EH (cell line): ENCODE data around the gene UBE2S.
"Not testable (repeated sequence)": the region's sequence is repeated elsewhere in the genome, so short reads cannot be mapped to it uniquely, and the experiment has no call there.

Experiments used
- DNase-seq: peaks from one replicate; pipeline ENCODE4 v3.0.0-alpha.2; 2015; ENCODE audit warnings: low read depth

Gene UBE2S

DNA sequence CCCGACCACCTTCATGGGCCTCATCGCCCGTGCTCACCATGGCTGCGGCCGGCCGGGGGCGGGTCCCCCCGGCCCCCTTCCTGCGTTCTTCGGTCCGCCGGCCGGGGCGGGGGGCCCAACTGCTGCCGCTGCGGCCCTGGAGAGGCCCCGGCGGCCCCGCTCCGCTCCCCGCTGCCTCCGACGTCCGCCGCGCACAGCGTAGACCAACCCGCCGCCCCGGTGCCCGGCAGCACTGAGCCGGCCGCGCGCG is at the start of gene UBE2S:
UBE2S (minus strand) TSS at position 239 of the 250 bp plus-strand sequence; CDS start at position 40, 199 bp downstream.
- DNase-seq, result not testable (repeated sequence)

DNA sequence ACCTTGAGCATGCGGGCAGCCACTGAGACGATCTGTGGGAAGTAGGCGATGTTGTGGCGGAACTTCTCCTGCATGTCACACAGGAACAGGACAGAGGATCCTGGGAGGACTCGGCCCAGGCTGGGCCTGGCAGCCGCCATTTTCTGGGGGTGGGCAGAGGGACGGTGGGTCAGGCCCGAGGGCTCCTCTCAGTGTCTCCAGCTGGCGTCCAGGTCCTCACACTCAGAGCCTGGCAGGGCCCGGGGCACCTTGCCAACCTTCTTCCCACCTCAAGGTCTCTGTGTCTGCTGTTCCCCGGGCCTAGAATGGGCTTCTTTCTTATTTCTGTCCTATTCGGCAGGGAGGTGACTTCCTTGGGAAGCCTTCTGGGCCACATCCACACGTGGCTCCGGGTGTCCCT is 48.8 kb upstream of the UBE2S start:
- no peak for DNase-seq

DNA sequence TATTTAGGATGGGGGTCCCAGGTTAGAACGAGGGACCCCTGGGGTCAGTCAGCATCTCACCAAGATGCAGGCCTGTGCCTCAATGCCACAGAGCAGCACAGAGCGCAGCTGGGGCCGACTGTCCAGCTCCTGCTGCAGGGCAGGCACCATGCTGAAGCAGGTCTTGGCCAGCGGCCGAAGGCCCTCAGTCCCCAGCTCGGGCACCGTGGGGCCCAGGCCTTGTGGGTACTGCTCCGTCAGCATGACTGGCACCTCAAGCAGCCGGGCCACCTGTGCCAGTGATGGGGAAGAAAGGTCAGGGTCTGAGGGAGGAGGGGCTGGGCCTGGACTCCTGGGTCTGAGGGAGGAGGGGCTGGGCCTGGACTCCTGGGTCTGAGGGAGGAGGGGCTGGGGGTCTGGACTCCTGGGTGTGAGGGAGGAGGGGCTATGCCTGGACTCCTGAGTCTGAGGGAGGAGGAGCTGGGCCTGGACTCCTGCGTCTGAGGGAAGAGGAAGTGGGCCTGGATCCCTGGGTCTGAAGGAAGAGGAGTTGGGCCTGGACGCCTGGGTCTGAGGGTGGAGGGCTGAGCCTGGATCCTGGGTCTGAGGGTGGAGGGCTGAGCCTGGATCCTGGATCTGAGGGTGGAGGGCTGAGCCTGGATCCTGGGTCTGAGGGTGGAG is 48.1 kb upstream of the UBE2S start:
- no peak for DNase-seq

GRCh38 chr19:55454787-55455243 is 47.2 kb upstream of the UBE2S start:
- DNase-seq, result peak; percentile 53

DNA sequence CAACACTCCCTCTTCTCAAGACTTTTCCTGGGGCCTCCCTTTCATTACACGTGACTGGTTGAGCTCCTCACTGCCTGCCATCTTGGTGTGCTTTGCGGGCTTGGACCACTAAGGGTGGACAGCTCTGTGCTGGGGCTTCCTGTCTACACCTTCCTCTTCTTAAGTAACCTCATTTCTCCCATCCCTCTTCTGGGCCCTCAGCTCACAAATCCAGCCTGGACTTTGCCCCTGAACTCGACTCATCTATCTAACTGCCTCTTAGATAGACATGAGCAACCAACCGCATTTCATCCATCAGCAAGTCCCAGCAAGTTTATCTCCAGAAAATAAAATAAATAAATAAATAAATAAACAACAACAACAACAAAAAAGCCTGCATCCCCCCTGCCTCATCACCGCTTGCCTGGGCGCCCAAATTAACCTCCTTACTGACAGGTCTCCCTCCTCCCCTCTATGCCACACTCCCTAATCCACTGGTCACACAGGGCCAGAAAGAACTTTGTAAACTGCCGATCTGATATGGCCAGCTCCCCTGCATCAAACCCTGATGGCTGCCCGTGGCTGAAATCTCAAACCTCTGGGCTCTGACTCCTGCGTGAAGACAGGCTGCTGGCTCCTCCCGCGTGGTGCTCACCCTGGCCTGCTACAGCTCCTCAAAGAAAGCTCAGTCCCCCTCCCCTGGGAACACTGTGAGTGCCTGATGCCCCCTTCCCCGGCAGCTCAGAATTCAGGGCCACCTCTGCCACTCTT is 46.1 kb upstream of the UBE2S start:
- no peak for DNase-seq

- peak; percentile 74 for DNase-seq
Observed at GRCh38 chr19:55452749-55453346, 45.3 kb upstream of the UBE2S start.

GRCh38 chr19:55451965-55452748 is 44.6 kb upstream of the UBE2S start:
- no peak for DNase-seq

- no peak for DNase-seq
Observed at GRCh38 chr19:55451163-55451964, 43.8 kb upstream of the UBE2S start.

GRCh38 chr19:55449469-55449868 is 41.9 kb upstream of the UBE2S start:
- DNase-seq, result no peak

GRCh38 chr19:55448175-55448490 is 40.5 kb upstream of the UBE2S start:
- DNase-seq, result not testable (repeated sequence)

DNA sequence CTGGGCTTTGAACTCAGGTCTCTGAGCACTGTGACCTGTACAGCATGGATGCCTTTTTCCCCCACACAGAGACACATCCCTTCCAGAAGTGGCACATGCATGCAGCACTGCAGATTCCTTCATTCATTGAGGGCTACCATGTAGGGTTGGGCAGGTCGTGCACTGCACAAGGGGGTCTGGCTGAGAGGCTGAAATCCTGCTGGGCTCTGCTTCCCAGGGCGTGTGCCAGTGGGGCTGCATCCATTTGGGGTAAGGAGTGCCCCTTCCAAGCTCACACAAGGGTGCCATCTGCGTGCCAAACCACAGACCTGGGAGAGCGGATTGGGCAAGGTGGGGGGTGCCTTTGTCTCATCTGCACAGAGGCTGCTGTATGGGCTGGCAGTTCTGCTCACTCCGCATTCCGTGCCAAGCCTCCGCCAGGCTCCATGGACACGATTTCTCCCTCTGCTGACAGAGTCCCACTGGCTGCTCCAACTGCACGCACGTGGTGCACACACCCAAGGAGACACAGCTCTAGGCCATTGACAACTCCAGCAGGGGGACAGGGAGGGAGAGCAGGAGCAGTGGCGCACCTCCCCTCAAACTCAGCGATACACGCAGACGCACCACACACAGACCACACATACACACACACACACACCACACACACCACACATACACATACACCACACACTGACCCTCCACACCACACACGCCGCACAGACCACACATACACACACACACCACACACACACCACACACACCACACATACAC is 40.0 kb upstream of the UBE2S start:
- peak; percentile 54 for DNase-seq

DNA sequence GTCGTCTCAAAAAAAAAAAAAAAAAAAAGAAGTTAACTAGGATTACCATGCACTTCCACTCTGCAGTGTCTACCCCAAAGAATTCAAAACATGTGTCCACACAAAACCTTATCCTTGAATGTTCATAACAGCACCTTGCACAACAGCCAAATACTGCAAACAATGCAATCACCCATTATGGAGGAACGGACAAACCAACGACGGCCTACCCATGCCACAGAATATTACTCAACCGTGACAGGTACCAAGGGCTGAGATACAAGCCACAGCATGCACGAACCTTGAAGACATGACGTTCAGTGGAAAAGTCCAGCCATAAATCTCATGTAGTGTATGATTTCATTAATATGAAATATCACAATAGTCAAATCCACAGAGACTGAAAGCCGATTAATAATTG is 38.5 kb upstream of the UBE2S start:
- no peak for DNase-seq

GRCh38 chr19:55444646-55445045 is 37.1 kb upstream of the UBE2S start:
- no peak for DNase-seq

DNA sequence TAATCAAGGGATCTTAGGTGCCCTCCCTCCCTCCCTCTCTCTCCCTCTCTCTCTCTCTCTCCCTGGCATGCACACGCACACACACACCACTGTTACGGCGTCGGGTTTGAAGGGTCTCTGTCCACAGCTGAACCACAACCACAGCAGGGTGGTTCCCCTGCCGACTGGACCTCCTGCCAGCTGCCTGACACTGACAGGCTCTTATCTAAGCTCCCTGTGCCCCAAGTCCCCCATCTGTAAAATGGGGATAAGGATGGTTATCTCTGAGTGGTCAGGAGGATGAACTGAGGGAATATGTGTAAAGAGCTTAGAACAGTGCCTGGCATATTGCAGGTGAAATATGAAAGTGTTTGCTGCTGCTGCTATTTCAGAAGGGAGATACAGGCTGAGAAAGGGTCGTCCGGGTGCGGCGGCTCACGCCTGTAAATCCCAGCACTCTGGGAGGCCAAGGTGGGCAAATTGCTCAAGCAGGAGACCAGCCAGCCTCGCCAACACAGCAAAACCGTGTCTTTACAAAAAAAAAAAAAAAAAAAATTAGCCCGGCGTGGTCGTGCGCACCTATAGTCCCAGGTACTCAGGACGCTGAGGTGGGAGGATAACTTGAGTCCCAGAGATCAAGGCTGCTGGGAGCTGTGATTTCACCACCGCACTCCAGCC is 36.4 kb upstream of the UBE2S start:
- no peak for DNase-seq

DNA sequence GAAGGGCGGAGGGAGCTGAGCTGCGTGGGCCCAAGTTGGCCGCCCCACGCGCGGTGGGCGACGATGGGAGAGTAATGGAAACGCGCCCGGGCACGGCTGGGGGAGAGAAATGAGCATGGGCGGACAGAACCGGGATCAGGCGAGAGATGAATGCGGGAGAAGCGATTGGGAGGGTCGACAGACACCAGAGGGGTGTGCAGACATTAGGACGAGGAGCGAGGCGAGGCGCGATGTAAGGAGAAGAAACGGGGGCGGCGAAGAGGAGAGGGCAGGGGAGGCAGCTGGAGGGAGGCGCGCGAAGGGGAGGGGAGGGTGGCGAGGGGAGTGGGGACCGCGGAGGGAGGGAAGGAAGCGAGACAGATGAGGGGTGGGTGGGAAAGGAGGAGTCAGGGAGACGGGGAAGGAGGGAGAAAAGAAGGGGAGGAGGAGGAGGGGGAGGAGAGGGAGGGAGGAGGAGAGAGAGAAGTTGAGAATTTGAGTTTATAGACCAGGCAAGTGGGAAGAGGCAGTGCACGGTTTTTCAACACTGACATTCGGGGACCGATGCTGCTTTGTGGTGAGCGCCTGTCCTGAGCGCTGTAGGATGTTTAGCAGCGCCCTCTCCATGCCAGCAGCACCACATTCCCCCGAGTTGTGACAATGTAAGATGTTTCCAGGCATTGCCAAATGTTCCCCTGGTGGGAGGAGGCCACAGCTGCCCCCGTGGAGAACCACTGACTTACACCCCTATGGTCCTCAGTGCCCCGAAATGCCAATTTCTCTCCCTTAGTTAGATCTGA is 35.6 kb upstream of the UBE2S start, which contains the start of gene SHISA7:
SHISA7 (minus strand) TSS at position 256 of the 779 bp plus-strand sequence. CDS start 437 bp downstream, outside the sequence.
- DNase-seq, result peak; percentile 19

DNA sequence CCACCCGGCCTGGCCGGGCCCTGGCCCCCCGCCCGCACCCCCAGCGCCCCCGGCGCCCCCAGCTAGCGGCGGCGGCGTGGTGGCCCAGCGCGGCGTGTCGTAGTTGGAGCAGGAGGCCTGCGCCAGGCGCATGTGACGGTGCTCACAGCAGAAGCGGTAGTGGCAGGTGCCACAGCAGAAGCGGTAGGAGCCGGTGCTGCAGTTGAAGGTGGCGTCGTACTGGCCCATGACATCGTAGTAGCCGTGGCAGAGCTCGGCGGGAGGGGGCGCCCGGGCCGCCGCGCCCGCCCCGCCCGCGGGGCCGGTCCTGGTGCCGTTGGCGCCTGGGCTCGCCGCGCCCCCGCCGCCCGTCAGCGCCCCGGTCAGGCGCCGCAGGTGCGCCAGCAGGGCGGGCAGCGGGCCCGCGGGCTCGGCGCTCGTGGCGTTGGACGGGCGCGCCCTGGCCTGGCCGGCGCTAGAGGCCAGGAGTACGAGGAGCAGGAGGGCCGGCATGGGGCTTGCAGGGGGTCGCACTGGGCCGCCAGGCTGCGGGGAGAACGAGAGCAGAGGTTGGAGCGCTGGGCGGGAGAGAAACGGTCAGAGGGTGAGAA is 34.9 kb upstream of the UBE2S start:
- no peak for DNase-seq

DNA sequence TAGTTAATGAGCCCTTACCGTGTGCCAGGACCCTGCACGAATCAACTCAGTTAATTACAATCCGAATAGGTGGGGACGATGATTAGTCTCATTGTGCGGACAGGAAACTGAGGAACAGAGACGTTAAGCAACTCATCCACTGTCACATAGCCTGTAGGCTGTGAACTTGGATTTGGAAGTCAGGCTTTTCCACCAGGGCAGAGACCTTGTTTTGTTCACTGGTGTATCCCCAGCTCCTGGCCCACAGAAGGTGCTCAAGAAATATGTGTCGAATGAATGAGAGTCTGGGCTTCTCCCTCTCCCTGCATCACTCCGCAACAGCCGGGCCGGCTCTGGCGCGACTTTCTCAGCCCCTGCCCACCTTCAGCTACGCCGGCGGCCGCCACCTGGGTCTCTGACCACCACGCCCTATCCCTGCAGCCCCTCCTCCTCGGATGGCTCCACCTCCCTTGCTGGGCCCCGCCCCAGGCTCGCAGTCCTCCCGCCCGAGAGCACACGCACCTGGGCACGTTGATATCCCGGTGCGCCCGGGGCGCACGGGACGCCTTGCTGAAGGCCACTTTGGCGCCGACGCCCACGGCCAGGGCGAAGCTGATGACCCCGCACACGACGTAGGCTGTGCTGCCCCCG is 34.2 kb upstream of the UBE2S start:
- no peak for DNase-seq

DNA sequence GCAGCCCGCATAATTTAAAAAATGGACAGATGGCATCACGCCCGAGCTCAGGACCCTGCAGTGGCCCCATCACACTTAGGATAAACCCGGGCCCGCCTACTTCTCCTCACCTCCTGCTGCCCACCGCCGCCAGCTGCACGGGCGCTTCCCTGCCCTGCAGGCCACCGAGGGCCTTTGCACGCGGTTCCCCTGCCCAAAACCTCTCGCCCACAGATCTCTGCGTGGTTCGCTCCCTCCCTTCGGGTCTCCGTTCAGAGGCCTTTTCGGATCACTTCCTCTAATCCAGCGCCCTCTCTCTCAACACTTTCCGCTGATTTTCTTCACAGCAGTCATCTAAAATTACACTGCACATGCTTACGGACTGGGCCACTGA is 33.7 kb upstream of the UBE2S start:
- no peak for DNase-seq
